ENCODE measurements around the gene CEACAM18.

The CEACAM18 gene

GRCh38 chr19:51539821-51540366, 61.6 kb downstream of the CEACAM18 start:
- no peak for DNase-seq

All from hematopoietic multipotent progenitor cell treated with erythropoietin and hydrocortisone succinate and interleukin-3 and kit ligand, for 4 days (in vitro differentiated cells).